ENCODE data around the gene KIF25.
"Not testable (repeated sequence)": the region's sequence is repeated elsewhere in the genome, so short reads cannot be mapped to it uniquely, and the experiment has no call there.

The KIF25 gene

DNA sequence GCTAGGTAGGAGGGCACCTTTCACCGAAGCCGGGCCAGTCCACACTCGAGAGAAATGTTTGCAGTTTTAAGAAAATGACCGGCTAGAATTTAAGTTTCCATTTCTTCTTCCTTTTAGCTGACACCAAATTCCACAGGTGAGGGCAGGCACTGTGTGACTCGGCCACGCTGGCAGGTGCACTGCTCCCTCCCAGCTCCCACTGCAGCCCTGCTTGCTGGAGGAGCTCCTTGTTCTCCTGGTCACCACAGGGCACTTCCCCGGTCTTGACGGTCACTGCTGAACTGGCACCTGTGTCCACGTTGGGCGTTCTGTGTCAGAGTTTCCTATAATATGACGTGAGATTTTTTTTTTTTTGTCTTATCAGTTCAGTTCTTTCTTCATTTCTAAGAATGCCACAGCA lies 3.6 kb upstream of the KIF25 start:
- DNase-seq (ENCODE audit: low read depth, low spot score) = no peak

DNA sequence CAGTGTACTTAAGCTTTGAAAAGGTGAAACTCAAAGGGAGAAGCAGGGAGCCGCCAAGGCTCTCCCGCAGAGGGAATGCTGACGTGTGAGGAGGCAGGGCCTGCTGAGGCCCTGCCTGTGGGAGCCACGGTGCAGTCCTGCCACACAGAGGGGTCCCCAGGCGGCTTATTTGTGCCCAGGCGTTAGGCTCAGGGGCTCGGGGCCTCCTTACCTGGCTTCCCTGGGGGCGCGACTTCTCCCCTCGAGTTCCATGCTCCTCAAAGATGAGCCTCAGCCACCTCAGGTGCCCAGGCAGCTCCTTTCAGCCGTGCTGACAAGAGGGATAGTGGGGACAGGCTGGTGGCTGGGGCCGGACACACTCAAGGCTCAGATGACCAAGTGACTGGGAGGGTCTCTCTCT lies 2.2 kb upstream of the KIF25 start:
- no peak for DNase-seq (ENCODE audit: low read depth, low spot score)

DNA sequence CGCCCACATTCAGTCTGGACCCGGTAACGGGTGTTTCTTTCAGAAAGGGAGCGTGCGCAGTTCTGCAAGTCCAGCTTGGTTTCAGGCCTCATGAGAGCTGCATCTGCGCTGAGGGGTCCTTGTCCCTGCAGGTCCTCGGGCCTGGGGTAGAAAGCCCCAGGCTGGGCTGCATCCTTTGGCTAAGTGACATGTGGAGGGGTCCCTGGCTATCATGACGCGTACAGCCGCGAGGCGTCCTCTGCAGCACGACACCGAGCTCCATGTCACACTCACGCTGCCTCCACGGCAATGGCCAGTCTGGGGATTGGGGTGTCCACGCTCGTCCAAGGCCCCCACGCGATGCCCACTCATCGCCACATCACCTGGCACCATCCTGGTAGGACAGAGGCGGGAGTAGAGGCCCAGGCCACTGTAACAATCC lies 1.7 kb upstream of the KIF25 start:
- DNase-seq (ENCODE audit: low read depth, low spot score) = no peak

DNA sequence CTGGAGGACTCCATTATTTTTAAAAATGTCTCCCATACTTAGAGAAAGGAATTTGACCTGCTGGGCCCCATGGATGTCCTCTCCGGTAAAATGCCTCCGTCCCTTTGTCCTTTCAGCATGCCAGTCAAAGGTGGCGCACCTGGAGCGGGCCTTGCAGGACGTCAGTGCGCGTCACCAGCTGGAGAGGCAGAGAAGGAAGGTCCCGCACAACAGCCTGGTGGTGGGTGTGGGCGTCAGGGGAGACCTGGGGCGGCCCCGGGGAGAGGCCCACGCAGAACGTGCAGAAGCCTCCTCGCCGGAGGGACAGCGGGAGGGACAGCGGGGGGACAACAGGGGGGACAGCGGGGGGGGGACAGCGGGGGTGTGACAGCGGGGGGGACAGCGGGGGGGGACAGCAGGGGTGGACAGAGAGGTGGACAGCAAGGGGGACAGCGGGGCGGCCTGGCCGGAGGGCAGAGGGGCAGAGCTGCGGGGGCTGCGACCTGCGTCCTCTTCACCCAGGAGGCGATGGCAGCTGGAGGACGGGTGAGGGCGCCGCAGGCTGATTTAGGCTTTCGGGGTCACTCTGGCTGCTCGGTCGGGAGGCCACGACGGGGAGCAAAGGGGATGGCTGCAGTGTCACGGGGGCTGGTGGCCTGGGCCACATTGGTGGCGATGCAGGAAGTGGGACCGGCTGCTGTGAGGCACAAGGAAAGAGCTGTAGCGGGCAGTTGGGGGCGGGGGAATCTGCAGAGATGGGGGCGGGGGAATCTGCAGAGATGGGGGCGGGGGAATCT lies 859 bp upstream of the KIF25 start:
- DNase-seq (ENCODE audit: low read depth, low spot score) = no peak

DNA sequence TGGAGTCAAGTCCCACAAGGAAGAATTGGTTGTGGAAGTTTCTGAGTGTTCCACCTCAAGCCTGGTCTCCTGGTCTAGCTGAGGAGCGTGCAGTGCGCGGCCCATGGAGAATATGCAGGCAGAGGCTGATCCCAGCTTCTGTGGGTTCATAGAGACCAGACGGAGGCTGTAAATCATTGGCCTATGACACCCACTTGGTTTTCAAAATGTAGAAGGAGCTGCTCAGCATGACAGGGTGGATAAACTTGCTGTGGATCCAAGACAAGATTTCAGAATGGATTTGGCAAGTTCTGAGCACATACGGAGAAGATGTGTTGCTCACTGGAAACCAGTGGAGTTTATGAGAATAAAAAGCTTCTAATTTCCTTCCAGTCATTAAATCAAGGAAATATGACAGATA lies 744 bp downstream of the KIF25 start:
- DNase-seq (ENCODE audit: low read depth, low spot score) = no peak

DNA sequence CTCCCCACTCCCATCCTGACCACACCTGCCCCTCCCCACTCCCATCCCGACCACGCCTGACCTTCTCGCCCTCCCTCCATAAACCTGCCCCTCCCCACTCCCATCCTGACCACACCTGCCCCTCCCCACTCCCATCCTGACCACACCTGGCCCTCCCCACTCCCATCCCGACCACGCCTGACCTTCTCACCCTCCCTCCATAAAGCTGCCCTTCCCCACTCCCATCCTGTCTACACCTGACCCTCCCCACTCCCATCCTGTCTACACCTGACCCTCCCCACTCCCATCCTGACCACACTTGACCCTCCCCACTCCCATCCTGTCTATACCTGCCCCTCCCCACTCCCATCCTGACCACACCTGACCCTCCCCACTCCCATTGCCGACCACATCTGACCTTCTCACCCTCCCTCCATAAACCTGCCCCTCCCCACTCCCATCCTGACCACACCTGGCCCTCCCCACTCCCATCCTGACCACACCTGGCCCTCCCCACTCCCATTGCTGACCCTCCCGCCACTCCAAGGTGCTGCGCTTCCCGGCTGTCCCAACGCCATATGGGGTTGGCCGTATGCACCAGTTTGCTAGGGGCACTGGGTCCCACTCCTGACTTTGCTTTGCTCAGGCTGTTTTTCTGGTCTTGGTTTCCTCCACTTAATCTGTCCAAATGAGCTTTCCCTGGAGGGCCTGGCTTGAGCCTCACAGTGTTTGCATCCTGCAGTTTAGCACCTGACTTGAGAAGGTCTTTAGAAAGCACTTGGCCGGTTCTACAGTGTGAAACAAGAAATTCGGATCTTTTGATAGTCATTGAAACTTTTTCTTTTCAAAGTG lies 2.9 kb downstream of the KIF25 start:
- DNase-seq (ENCODE audit: low read depth, low spot score) = no peak

DNA sequence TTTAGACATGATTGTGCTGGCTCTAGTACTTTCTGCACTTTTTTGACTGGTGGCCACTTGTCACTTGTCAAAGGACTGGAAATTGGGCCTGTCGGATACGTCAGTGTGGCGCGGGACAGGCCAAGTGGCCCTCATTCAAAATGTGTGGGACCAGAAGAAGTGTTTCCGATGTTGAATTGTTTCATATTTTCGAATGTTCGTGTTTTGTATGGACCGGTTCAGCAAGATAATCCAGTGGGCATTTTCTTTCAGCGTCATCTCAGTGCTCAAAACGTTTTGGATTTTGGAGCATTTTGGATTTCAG lies 3.5 kb downstream of the KIF25 start:
- no peak for DNase-seq (ENCODE audit: low read depth, low spot score)

DNA sequence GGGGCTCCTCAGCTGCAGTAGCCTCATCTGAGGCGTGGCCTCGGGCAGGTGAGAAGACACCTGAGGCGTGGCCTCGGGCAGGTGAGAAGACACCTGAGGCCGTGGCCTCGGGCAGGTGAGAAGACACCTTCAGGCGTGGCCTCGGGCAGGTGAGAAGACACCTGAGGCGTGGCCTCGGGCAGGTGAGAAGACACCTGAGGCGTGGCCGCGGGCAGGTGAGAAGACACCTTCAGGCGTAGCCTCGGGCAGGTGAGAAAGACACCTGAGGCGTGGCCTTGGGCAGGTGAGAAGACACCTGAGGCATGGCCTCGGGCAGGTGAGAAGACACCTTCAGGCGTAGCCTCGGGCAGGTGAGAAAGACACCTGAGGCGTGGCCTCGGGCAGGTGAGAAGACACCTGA lies 4.0 kb downstream of the KIF25 start:
- not testable (repeated sequence) for DNase-seq (ENCODE audit: low read depth, low spot score)

DNA sequence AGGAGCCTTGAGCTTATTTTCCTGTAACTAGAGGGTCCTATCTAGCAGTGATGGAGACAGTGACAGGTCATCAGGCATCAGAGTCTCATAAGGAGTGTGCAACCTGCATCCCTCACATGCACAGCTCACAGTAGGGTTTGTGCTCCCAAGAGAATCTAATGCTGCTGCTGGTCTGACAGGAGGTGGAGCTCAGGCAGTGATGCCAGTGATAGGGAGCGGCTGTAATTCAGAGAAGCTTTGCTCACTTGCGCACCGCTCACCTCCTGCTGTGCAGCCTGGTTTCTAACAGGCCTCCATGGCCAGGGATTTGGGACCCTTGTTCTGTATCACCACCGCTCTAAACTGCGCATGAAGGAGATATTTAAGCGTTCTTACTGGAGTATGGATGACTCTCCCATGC lies 5.3 kb downstream of the KIF25 start:
- no peak for DNase-seq (ENCODE audit: low read depth, low spot score)

DNA sequence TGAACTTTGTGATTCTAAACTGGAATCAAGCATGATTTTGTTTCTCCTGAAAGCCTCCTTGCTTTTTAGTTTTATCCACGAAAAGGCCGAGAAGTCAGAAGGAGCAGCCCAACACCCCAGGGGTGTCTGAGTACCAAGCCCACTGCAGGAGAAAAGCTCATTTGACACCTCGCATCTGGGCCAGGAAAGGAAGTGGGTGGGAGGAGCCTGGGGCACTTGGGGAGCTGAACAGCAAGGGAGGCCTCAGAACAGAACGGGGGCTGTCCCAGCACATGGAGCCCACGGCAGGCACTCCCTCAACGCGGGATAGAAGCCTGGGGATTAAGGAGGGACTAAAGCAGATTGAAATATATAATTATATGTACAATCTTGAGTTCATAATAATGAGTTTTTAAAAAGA lies 6.6 kb downstream of the KIF25 start:
- DNase-seq (ENCODE audit: low read depth, low spot score) = no peak

DNA sequence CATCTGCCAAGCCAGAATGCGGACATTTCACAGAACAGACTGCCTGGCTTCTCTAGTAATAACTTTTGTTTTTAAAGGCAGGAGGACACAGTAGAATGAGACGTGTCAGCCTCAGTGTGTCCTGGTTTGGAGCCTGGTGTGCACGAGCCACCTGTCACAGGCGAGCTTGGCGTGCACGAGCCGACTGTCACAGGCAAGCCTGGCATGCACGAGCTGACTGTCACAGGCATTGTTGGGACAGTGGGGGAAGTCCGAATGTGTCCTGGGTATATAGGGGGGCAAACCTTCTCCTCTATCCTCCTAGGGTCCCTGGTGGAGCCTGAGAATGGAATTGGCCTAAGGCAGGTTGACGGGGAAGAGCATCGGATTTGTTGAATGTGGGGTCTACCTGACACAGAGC lies 7.5 kb downstream of the KIF25 start:
- DNase-seq (ENCODE audit: low read depth, low spot score) = no peak

DNA sequence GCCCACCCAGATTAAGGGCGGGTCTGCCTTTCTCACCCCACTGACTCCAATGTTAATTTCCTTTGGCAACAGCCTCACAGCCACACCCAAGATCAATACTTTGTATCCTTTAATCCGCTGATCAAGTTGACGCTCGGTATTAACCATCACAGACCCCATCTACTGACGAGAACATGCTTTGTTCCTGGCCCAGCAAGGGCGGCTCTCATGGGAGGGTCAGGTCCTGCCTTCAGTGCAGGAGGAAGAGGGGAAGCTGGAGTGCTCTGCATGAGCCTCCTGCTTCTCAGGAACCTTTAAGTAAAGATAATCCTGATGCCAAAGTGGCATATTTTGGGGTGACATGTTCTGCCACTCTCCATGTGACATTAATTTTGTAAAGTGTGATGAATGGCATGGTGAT lies 8.3 kb downstream of the KIF25 start:
- no peak for DNase-seq (ENCODE audit: low read depth, low spot score)

DNA sequence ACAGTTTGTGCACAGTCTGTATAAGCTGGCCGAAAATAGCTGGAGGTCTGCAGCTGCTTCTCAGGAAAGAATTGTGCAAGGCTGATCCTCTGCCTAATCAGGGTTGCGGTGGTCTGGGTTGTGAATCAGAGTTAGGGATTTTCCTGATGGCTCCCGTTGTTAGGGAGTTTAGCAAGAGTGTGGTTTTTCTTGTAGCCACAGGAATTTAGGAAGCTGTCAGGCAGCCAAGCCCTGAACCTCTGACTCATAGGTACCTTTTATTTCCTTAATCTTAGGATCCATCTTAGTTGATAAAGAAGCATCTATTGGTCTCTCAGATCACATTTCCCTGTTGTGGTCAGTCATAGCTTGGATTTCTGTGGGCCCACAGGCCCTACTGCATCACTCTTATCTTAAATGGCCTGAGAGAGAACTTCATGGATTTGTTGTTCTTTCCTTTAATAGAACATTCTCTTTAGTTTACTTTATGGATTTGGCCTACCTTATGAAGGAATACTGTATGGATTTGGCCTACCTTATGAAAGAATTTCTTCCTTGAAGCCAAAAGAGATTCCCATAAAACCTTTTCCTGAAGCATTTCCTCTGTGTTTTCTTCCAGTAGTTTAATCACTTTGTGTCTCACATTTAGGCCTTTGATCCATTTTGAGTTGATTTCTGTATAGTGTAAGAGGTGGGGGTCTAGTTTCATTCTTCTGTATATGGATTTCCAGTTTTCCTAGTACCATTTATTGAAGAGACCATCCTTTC lies 10.3 kb downstream of the KIF25 start:
- DNase-seq (ENCODE audit: low read depth, low spot score) = peak; percentile 88

DNA sequence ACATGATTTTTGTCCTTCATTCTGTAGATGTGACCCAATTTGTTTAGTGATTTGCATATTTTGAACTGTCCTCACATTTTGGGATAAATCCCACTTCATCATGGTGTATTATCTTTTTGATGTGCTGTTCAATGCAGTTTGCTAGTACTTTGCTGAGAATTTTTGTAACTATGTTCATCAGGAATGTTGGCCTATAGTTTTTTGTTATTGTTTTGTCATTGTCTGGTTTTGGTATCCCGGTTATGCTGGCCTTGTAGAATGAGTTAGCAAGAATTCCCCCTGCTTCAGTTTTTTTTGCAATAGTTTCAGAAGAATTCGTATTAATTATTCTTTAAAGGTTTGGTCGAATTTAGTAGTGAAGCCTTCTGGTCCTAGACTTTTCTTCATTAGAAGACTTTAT lies 11.9 kb downstream of the KIF25 start:
- DNase-seq (ENCODE audit: low read depth, low spot score) = no peak

DNA sequence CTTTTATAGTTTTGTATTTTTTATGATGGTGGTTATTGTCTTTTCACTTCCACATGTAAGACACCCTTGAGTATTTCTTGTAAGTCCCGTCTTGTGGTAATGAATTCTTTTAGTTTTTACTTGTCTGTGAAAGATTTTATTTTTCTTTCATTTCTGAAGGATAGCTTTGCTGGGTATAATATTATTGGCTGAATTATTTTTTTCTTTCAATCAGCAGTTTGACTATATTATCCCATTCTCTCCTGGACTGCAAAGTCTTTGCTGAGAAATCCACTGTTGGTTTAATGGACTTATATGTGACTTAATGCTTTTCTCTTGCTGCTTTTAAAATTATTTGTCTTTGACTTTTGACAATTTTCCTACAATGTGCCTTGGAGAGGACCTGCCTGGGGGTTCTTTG lies 13.8 kb downstream of the KIF25 start:
- DNase-seq (ENCODE audit: low read depth, low spot score) = no peak

DNA sequence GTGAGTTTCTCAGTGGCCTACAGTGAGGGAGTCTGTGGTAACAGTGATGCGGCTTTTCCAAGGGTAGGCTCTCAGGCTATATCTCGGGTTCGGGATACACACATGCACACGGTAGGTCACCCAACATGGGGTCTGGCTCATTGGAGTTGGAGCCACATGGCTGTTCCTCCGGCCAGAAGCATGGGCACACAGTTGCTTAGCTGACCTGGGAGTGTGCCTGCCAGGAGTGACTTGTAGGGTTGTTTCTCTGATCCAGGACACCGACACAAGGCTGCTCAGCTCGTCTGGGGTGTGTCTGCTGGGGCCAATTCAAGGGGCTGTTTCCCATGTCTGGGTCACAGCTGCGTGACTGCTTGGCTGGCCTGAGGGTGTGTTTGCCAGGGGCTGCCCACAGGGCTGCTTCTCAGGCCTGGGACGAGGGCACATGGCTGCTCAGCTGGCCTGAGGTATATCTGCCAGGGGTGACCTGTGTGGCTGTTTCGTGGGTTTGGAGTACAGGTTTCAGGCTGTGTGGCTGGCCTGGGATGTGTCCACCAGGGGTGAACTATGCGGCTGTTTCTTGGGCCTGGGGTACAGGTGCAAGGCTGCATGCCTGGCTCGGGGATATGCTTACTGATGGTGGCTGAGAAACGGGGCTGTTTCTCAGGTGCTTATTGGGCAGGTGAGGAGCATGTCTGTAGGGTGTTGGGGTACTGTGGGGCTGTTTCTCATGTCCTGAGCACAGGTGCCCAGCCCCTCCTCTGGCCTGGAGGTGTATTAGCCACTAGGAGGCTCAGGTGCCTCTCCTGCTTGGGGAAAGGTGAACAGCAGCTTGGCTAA lies 15.2 kb downstream of the KIF25 start:
- no peak for DNase-seq (ENCODE audit: low read depth, low spot score)

DNA sequence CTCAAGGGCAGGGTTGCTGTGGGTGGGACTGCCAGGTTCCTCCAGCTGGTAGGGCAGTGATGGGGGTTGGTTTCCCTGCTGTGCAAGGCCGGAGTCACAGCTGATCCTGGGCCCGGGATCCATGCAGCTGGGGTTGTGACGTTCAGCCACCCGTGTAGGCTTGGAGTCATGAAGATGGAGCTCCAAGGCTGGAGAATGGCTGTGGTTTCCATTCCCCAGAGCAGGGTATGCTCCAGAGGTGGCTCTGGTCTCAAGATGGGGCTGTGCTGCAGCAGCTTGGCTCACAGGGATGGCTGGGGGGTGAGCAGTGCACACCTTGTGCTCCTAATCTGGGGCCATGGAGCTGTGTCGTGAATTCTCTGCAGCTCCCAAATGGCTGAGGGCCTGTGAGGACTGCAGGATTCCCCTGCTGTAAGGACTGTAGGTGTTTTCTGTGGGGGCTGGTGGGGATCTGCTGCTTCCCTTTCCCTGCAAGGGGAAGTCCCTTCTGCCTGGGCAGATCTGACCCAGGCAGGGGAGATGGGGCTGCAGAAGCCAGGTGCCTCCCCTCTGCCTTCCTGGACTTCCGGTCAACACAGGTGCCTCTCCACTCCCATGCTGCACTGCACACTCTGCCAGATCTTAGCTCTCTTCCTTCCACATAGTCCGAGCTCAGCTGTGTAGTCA lies 15.9 kb downstream of the KIF25 start:
- no peak for DNase-seq (ENCODE audit: low read depth, low spot score)

DNA sequence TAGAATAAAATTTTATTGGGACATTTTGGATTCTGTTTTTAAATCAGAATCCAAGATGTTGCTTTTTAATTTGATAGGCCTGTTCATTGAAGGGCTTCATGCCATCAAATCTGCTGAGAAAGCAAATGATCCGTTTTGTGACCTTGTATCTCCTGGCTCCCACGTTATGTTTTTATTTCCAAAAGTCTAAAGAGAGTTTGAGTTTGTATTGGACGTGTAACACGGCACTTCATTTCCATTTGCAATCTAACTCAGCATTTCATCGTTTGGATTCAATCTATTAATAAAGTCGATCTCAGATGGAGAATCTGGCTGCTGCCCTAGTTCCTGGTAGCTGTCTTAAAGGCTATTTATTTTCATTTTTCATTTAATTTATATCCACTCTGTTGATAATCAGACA lies 17.0 kb downstream of the KIF25 start:
- no peak for DNase-seq (ENCODE audit: low read depth, low spot score)

DNA sequence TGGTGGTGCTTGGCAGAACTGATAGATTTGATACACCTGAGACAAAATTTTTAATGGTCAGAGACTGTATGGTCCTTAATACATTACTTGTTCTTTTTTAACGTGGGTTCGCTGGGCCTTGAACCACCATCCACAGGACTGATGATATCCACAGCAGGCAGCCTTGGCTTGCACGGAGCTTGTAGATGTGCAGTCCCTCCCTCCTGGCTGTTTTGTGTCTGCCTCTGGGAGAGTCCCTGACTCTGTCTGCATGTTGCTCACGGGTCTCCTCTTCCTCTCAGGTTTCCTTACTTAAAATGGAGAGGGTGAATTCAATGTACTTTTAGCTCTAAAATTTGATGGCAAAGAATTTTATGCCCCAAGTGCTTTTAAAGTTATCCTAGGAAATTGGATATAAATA lies 17.5 kb downstream of the KIF25 start:
- DNase-seq (ENCODE audit: low read depth, low spot score) = no peak

DNA sequence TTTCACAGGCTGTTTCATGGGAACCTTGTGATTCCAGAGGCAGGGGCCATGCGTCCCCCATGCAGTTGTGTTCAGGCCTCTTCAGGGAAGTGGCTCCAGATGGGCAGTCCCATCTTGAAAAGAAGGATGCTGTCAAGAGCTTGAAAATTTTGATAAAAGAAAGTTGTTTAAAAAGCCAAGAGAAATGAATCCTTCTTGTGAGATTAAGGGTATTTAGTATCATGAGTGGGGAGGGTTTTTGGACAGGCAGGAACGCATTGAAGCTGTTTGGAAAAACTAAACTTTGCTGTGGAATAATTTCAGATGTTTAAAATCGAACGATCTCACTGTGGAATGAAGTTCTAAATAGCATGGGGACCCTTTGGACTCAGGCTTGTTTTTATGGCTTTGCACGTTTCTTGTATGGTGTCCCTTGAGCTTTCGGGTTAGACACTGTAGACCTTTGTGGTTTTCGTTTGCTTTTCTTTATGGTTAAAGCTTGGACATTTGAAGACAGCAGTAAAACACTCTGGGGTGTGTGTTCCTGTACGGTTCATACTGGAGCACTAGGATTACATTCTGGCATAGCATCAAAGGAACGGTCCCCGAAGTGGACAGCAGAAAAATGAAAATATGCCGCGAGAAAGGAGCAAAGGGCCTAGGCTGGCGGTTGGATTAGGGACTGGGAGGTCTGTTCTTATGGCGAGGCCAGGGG lies 18.2 kb downstream of the KIF25 start:
- no peak for DNase-seq (ENCODE audit: low read depth, low spot score)

DNA sequence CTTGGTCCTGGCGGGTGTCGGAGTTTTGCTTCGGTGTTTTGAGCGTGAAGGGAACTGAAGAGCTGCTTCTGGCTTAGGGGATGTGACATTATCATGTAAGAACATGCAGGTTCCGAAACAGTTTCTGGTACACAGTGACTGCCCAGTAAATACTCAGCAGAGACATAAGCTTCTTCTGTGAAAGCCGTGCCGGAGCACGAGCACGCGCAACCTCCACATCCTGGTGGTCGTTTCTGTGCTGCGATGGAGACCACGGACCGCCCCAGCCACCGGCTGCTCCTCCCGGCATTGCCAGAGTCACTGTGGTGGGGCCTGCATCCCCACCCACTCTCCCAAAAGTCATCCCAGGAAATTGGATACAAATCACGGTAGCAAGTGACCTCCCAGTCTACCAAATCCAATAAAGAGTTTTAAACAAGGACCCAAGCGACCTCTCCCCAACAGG lies 18.7 kb downstream of the KIF25 start:
- DNase-seq (ENCODE audit: low read depth, low spot score) = no peak

Measured in brain pericyte (primary cell).